ENCODE data around the gene ZYG11B.
"Not testable (repeated sequence)": the region's sequence is repeated elsewhere in the genome, so short reads cannot be mapped to it uniquely, and the experiment has no call there.

ZYG11B gene

DNA sequence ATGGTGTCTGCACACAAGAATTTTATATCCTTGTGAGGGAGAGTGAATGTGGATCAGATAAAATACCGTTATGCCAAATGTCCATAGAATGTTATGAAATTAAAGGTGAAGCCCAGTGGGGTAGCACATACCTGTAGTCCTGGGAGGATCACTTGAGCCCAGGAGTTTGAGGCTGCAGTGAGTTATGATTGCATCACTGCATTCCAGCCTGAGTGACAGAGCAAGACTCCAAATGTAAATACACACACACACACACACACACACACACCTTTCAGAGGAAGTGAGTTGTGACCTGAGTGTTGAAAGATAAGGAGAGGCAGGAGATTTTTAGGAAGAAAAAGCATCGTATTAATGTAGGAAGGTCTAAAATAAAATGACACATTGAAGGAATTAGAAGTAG, 88.2 kb downstream of the ZYG11B start:
- Histone ChIP-seq H3K9me3 (ENCODE audit: control insufficient read depth, low read length) (no peaks in the 10 kb centered on the region), H3K4me1 (ENCODE audit: control insufficient read depth, insufficient read depth, low read length) (peaks cover 6% of the 10 kb centered on the region), H3K36me3 (ENCODE audit: control insufficient read depth, insufficient read depth, low read length, severe bottlenecking) (peaks cover 68% of the 10 kb centered on the region), H3K4me3 (ENCODE audit: low read length) (no peak overlapping the region), H3K9ac (ENCODE audit: low read length) (no peak overlapping the region), H3K27me3 (replicated peaks; ENCODE audit: control insufficient read depth, insufficient read depth, low read length) (no peaks in the 10 kb centered on the region)
- DNase-seq (ENCODE audit: low read depth): no peak

DNA sequence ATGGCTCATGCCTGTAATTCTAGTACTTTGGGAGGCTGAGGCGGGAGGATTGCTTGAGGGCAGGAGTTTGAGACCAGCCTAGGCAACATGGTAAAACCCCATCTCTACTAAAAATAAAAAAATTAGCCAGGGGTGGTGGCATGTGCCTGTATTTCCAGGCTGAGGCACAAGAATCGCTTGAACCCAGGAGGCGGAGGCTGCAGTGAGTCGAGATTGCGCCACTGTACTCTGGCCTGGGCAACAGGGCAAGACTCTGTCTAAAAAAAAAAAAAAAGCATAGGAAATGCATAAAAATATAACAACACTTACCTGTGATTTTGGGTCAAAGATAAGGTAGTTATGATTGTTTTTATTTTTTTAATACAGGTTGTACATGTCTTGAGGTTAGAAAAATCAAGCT, 94.6 kb downstream of the ZYG11B start:
- peaks cover 64% of the 10 kb centered on the region for H3K36me3 ChIP-seq (ENCODE audit: control insufficient read depth, insufficient read depth, low read length, severe bottlenecking)
- not testable (repeated sequence) for H3K27me3 ChIP-seq (replicated peaks; ENCODE audit: control insufficient read depth, insufficient read depth, low read length); H3K9ac ChIP-seq (ENCODE audit: low read length); H3K4me1 ChIP-seq (ENCODE audit: control insufficient read depth, insufficient read depth, low read length); DNase-seq (ENCODE audit: low read depth); H3K9me3 ChIP-seq (ENCODE audit: control insufficient read depth, low read length); H3K4me3 ChIP-seq (ENCODE audit: low read length)

DNA sequence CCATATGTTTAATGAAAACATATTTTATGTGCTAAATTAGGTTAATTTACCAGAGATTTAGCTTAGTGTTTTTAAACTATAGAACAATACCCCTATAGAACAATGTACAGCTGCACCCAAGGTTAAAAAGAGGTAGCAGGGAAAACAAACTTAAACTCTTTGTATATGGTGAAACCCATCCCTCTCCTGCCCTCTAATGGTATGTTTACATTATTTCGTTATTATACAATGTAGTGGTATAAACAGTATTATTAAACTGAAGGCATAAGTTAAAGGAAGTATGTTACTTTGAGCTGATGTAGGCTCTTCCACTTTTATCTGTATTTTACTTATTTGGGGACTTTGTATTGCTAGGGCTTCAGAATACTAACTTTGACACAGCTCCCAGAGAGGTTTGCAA, 99.6 kb downstream of the ZYG11B start:
- Histone ChIP-seq H3K4me1 (ENCODE audit: control insufficient read depth, insufficient read depth, low read length) (no peaks in the 10 kb centered on the region), H3K27me3 (replicated peaks; ENCODE audit: control insufficient read depth, insufficient read depth, low read length) (no peaks in the 10 kb centered on the region), H3K9me3 (ENCODE audit: control insufficient read depth, low read length) (no peaks in the 10 kb centered on the region), H3K4me3 (ENCODE audit: low read length) (no peak overlapping the region), H3K36me3 (ENCODE audit: control insufficient read depth, insufficient read depth, low read length, severe bottlenecking) (peaks cover 36% of the 10 kb centered on the region), H3K9ac (ENCODE audit: low read length) (no peak overlapping the region)
- peak; percentile 24 for DNase-seq (ENCODE audit: low read depth)

DNA sequence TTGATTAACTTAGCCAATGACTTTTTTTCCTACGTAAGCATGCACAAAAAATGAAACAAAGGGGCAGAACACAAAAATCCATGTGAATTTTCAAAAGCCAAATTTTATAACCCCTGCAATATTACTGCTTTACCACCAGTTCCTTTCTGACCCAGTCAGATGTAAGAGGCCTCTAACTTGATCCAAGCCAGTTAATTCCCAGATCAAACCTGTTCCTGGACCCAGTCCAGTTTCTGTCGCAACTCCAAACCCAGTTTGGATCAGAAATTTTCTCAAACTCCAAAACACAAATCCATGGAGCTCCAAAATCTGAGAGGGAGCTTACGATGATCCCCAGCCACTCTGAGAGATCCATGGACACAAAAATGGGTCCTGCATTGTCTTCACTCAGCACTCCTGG, 108.5 kb downstream of the ZYG11B start:
- Histone ChIP-seq H3K9ac (ENCODE audit: low read length) (no peak overlapping the region), H3K9me3 (ENCODE audit: control insufficient read depth, low read length) (no peaks in the 10 kb centered on the region), H3K27me3 (replicated peaks; ENCODE audit: control insufficient read depth, insufficient read depth, low read length) (no peaks in the 10 kb centered on the region), H3K4me3 (ENCODE audit: low read length) (no peak overlapping the region), H3K4me1 (ENCODE audit: control insufficient read depth, insufficient read depth, low read length) (peaks cover 20% of the 10 kb centered on the region), H3K36me3 (ENCODE audit: control insufficient read depth, insufficient read depth, low read length, severe bottlenecking) (no peaks in the 10 kb centered on the region)
- peak; percentile 20 for DNase-seq (ENCODE audit: low read depth)

DNA sequence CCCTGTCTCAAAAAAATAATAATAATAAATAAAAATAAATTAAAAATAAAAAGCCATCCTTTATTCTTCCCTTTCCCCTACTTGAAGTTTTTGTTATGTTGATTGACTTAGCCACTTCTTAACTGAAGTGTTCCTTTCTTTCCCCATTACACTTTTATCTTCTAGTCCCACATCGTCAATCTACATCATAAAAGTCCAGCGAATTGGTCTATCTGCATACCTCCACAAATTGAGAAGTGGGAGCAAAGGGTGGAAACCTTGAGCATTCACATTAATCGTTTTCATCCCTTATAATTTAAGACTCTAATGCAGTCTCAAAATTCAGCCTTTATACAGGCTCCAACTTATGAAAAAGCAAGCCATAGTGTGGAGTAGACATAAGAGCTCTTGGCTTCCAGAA, 109.8 kb downstream of the ZYG11B start:
- no peak for DNase-seq (ENCODE audit: low read depth)
- Histone ChIP-seq H3K36me3 (ENCODE audit: control insufficient read depth, insufficient read depth, low read length, severe bottlenecking) (no peaks in the 10 kb centered on the region), H3K27me3 (replicated peaks; ENCODE audit: control insufficient read depth, insufficient read depth, low read length) (no peaks in the 10 kb centered on the region), H3K9me3 (ENCODE audit: control insufficient read depth, low read length) (no peaks in the 10 kb centered on the region), H3K4me3 (ENCODE audit: low read length) (no peak overlapping the region), H3K9ac (ENCODE audit: low read length) (no peak overlapping the region), H3K4me1 (ENCODE audit: control insufficient read depth, insufficient read depth, low read length) (peaks cover 20% of the 10 kb centered on the region)

DNA sequence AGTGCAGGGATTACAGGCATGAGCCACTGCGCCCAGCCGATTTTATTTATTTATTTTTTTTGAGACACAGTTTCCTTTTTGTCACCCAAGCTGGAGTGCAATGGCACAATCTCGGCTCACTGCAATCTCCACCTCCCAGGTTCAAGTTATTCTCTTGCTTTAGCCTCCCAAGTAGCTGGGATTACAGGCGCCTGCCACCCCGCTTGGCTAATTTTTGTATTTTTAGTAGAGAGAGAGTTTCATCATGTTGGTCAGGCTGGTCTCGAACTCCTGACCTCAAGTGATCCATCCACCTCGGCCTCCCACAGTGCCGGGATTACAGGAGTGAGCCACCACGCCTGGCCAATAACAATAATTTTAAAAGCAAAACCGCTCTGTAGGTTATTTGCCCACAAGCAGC, 112.9 kb downstream of the ZYG11B start:
- H3K9ac ChIP-seq (ENCODE audit: low read length); H3K36me3 ChIP-seq (ENCODE audit: control insufficient read depth, insufficient read depth, low read length, severe bottlenecking); H3K27me3 ChIP-seq (replicated peaks; ENCODE audit: control insufficient read depth, insufficient read depth, low read length); H3K4me3 ChIP-seq (ENCODE audit: low read length); H3K9me3 ChIP-seq (ENCODE audit: control insufficient read depth, low read length); DNase-seq (ENCODE audit: low read depth): not testable (repeated sequence)
- peaks cover 16% of the 10 kb centered on the region for H3K4me1 ChIP-seq (ENCODE audit: control insufficient read depth, insufficient read depth, low read length)

DNA sequence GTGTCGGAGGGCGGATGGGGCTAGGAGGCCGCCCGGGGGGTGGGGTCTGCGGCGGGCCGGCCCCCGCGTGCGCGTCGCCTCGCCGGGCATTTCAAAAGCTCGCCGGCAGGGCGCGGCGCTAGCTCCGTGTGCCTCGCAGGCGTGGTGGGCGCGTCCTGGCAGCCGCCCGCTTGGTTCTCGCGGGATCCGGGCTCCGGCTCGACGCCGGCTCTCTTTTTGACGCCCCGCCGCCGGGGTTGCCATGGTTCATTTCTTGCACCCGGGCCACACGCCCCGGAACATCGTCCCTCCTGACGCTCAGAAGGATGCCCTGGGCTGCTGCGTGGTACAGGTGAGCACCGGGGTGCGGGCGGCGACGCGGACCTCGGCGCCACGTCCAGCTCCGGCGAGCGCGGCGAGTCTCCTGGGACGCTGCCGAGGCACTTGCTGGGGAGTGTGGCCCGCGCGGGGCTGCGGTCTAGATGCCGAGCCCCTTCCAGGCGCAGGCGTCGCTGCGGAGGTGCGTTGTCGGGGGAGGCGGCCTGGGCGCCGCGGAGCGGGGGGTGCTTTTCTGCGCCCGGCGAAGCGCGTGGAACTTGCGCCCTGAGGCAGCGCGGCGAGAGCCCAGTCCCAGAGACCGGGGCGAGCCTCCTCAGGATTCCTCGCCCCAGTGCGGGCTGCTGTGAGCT, 116.5 kb downstream of the ZYG11B start, which contains the start of gene ZYG11A:
TSS of gene ZYG11A (plus strand) at position 118 of the 668 bp plus-strand sequence. CDS start at position 242, 124 bp downstream.
- DNase-seq (ENCODE audit: low read depth): peak; percentile 90
- peaks cover 7% of the 10 kb centered on the region for H3K4me1 ChIP-seq (ENCODE audit: control insufficient read depth, insufficient read depth, low read length)
- no peaks in the 10 kb centered on the region for H3K9me3 ChIP-seq (ENCODE audit: control insufficient read depth, low read length)
- H3K4me3 ChIP-seq (ENCODE audit: low read length): peak within 1 kb of the TSS; percentile 80
- no peaks in the 10 kb centered on the region for H3K27me3 ChIP-seq (replicated peaks; ENCODE audit: control insufficient read depth, insufficient read depth, low read length)
- H3K9ac ChIP-seq (ENCODE audit: low read length): peak within 1 kb of the TSS; percentile 62
- no peaks in the 10 kb centered on the region for H3K36me3 ChIP-seq (ENCODE audit: control insufficient read depth, insufficient read depth, low read length, severe bottlenecking)

DNA sequence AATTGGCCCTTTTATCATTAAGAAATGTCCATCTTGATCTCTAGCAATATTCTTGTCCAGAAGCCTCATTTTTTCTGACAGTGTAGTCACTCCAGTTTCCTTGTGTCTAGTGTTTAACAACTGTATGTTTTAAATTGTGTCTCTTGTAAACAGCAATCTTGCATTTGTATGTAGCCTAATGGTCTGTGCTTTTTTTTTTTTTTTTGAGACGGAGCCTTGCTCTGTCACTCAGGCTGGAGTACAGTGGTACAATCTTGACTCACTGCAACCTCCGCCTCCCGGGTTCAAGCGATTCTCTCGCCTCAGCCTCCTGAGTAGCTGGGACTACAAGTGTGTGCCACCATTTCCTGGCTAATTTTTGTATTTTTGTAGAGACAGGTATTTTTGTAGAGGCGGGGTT, 118.9 kb downstream of the ZYG11B start:
- DNase-seq (ENCODE audit: low read depth); H3K4me1 ChIP-seq (ENCODE audit: control insufficient read depth, insufficient read depth, low read length); H3K36me3 ChIP-seq (ENCODE audit: control insufficient read depth, insufficient read depth, low read length, severe bottlenecking); H3K4me3 ChIP-seq (ENCODE audit: low read length); H3K9me3 ChIP-seq (ENCODE audit: control insufficient read depth, low read length); H3K27me3 ChIP-seq (replicated peaks; ENCODE audit: control insufficient read depth, insufficient read depth, low read length); H3K9ac ChIP-seq (ENCODE audit: low read length): not testable (repeated sequence)

DNA sequence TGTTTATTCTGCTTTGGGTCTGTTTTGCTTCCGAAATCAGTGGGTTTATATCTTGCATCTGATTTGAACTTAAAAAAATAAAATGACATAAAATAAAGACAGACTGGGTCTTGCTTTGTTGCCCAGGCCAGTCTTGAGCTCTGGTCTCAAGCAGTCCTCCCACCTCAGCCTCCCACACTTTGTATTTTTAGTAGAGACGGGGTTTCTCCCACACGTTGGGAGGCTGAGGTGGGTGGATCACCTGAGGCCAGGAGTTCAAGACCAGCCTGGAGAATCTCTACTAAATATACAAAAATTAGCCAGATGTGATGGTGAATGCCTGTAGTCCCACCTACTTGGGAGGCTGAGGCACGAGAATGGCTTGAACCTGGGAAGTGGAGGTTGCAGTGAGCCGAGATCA, 122.2 kb downstream of the ZYG11B start:
- Histone ChIP-seq H3K9me3 (ENCODE audit: control insufficient read depth, low read length) (no peaks in the 10 kb centered on the region), H3K4me3 (ENCODE audit: low read length) (no peak overlapping the region), H3K9ac (ENCODE audit: low read length) (no peak overlapping the region), H3K4me1 (ENCODE audit: control insufficient read depth, insufficient read depth, low read length) (no peaks in the 10 kb centered on the region), H3K36me3 (ENCODE audit: control insufficient read depth, insufficient read depth, low read length, severe bottlenecking) (no peaks in the 10 kb centered on the region), H3K27me3 (replicated peaks; ENCODE audit: control insufficient read depth, insufficient read depth, low read length) (no peaks in the 10 kb centered on the region)
- no peak for DNase-seq (ENCODE audit: low read depth)

DNA sequence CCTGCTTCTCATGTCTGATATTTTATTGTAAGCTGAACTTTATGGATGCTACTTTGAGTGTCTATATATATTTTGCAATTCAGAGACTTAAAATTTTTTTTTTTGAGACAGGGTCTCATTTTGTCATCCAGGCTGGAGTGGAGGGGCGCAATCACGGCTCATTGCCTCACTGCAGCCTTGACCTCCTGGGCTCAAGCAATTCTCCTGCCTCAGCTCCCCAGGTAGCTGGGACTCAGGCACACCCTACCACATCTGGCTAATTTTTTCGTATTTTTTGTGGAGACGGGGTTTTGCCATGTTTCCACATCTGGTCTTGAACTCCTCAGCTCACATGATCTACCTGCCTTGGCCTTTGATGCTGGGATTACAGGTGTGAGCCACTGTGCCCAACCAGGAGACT, 124.7 kb downstream of the ZYG11B start:
- H3K9ac ChIP-seq (ENCODE audit: low read length): no peak overlapping the region
- no peaks in the 10 kb centered on the region for H3K27me3 ChIP-seq (replicated peaks; ENCODE audit: control insufficient read depth, insufficient read depth, low read length)
- no peaks in the 10 kb centered on the region for H3K9me3 ChIP-seq (ENCODE audit: control insufficient read depth, low read length)
- no peak overlapping the region for H3K4me3 ChIP-seq (ENCODE audit: low read length)
- no peak for DNase-seq (ENCODE audit: low read depth)
- H3K4me1 ChIP-seq (ENCODE audit: control insufficient read depth, insufficient read depth, low read length): no peaks in the 10 kb centered on the region
- no peaks in the 10 kb centered on the region for H3K36me3 ChIP-seq (ENCODE audit: control insufficient read depth, insufficient read depth, low read length, severe bottlenecking)

DNA sequence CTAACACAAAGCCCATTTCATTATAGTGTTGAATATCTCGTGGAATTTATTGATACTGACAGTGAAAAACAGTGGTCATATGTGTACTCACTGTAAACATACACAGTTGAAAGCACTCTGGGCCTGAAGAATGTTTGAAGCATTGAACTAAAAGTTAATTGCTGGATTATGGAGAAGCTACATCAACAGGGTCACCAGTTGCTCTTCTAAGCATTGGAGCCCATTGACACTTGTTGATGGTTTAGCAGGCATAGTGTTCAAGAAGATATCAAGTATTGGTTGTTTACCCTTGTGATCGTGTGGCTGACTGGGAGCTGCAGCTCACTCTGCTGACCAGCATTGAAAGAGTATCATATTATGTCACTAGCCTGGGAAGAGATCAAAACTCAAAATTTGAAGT, 126.6 kb downstream of the ZYG11B start:
- H3K36me3 ChIP-seq (ENCODE audit: control insufficient read depth, insufficient read depth, low read length, severe bottlenecking): no peaks in the 10 kb centered on the region
- no peak for DNase-seq (ENCODE audit: low read depth)
- no peaks in the 10 kb centered on the region for H3K9me3 ChIP-seq (ENCODE audit: control insufficient read depth, low read length)
- H3K27me3 ChIP-seq (replicated peaks; ENCODE audit: control insufficient read depth, insufficient read depth, low read length): no peaks in the 10 kb centered on the region
- no peak overlapping the region for H3K4me3 ChIP-seq (ENCODE audit: low read length)
- H3K4me1 ChIP-seq (ENCODE audit: control insufficient read depth, insufficient read depth, low read length): no peaks in the 10 kb centered on the region
- H3K9ac ChIP-seq (ENCODE audit: low read length): no peak overlapping the region

DNA sequence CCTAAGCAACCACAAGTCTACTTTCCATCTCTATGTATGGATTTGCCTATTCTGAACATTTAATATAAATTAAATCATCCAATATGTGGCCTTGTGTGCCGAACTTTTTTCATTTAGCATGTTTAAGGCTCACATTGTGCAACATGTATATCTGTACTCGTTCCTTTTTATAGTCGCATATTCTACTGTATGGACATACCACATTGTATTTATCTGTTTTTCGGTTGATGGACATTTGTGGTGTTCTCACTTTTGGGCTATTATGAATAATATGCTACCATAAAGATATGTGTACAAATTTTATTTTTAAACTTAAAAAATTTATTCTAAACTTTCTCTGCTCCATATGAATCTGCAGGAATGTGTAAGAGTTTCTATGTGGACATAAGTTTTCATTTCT, 129.3 kb downstream of the ZYG11B start:
- no peaks in the 10 kb centered on the region for H3K4me1 ChIP-seq (ENCODE audit: control insufficient read depth, insufficient read depth, low read length)
- no peaks in the 10 kb centered on the region for H3K9me3 ChIP-seq (ENCODE audit: control insufficient read depth, low read length)
- H3K4me3 ChIP-seq (ENCODE audit: low read length): no peak overlapping the region
- no peaks in the 10 kb centered on the region for H3K36me3 ChIP-seq (ENCODE audit: control insufficient read depth, insufficient read depth, low read length, severe bottlenecking)
- no peak for DNase-seq (ENCODE audit: low read depth)
- no peak overlapping the region for H3K9ac ChIP-seq (ENCODE audit: low read length)
- no peaks in the 10 kb centered on the region for H3K27me3 ChIP-seq (replicated peaks; ENCODE audit: control insufficient read depth, insufficient read depth, low read length)
